GM12878 (cell line): ENCODE results near the gene PCCA. TPM values are rescaled to one million over a fixed set of nuclear protein-coding genes. Genes with fewer than 3 reads are reported as not detected.

Experiments
- ATAC-seq: fragments of 200-7000 bp; cut with Tn5 transposase; 3 replicates; pipeline ENCODE4 v1.9.1; 2020; ENCODE audit warnings: mild to moderate bottlenecking, moderate library complexity
- BruUV-seq: library from RNA; stranded (reverse); fragments of 400-500 nt; replicated peaks from 2 replicates; lab custom pipeline; 2021; lab: Mats Ljungman, UMichigan
- CTCF ChIA-PET: fragments of 300-600 bp; sonication (Branson Sonifier 250); formaldehyde crosslinking; extraction: SDS; loops from one replicate; lab custom pipeline; 2021; ENCODE audit warnings: inconsistent platforms; lab: Yijun Ruan, JAX
- POLR2A ChIA-PET: fragments of 350-600 bp; formaldehyde crosslinking; extraction: SDS; loops from one replicate; lab custom pipeline; 2021; ENCODE audit warnings: inconsistent platforms; lab: Charles Lee
- RAD21 ChIA-PET: fragments of 300-600 bp; sonication (Branson Sonifier 250); formaldehyde crosslinking; loops from one replicate; lab custom pipeline; 2023; ENCODE audit warnings: antibody characterized with exemption; ENCODE audit not compliant: unreplicated experiment; lab: Charles Lee
- SMC1A ChIA-PET: fragments of 300-600 bp; sonication (Branson Sonifier 250); formaldehyde crosslinking; loops from one replicate; lab custom pipeline; 2023; ENCODE audit not compliant: unreplicated experiment, uncharacterized antibody; lab: Charles Lee
- DNase-seq: peaks from one replicate; pipeline ENCODE4 v3.0.0-alpha.2; 2011; ENCODE audit warnings: low read depth, low spot score
- FAIRE-seq: peaks from 3 replicates; lab custom pipeline; 2011; peaks lifted over from hg19 to GRCh38; lab: Jason Lieb, UNC
- H2AFZ ChIP-seq: 2 replicates; pipeline ENCODE4 v1.6.0; 2011; ENCODE audit warnings: low read depth, low read length, control low read depth; ENCODE audit not compliant: control insufficient read depth
- H3K27ac ChIP-seq: 2 replicates; pipeline ENCODE4 v1.5.1; 2011; ENCODE audit warnings: control low read depth; ENCODE audit not compliant: control insufficient read depth, insufficient read depth
- H3K27me3 ChIP-seq, 2 experiments: replicated peaks in 1 of 2; 2 replicates each; pipeline versions ENCODE4 v1.6.0 to v1.6.1; 2011; ENCODE audit warnings: low read length in 1 of 2; ENCODE audit not compliant: control insufficient read depth in 2 of 2, insufficient read depth in 2 of 2
- H3K36me3 ChIP-seq, 2 experiments: 2 replicates each; pipeline ENCODE4 v1.5.1; 2011; ENCODE audit warnings: low read length in 1 of 2; ENCODE audit not compliant: control insufficient read depth in 2 of 2, insufficient read depth in 2 of 2
- H3K4me1 ChIP-seq: 2 replicates; pipeline ENCODE4 v1.6.1; 2011; ENCODE audit warnings: mild to moderate bottlenecking, low read length, moderate library complexity, mixed read lengths; ENCODE audit not compliant: control insufficient read depth, insufficient read depth
- H3K4me2 ChIP-seq: 2 replicates; pipeline ENCODE4 v1.6.0; 2011; ENCODE audit warnings: control low read depth; ENCODE audit not compliant: control insufficient read depth, insufficient read depth
- H3K4me3 ChIP-seq: fragments of 200-600 bp; sonication (generic); 2 replicates; pipeline ENCODE4 v1.5.1; 2016
- H3K79me2 ChIP-seq: 2 replicates; pipeline ENCODE4 v1.6.0; 2011; ENCODE audit warnings: low read length; ENCODE audit not compliant: control insufficient read depth, insufficient read depth
- H3K9ac ChIP-seq: 2 replicates; pipeline ENCODE4 v1.8.0; 2011; ENCODE audit warnings: low read length, control low read depth, mixed read lengths; ENCODE audit not compliant: control insufficient read depth, insufficient read depth
- H3K9me3 ChIP-seq: replicated peaks from 3 replicates; pipeline ENCODE4 v1.5.1; 2011; ENCODE audit warnings: mild to moderate bottlenecking, low read length; ENCODE audit not compliant: control insufficient read depth, insufficient read depth
- H4K20me1 ChIP-seq: 2 replicates; pipeline ENCODE4 v1.6.0; 2011; ENCODE audit not compliant: control insufficient read depth, insufficient read depth
- BACH1 ChIP-seq: fragments of 450-650 bp; IDR thresholded peaks from 2 replicates; pipeline ENCODE4 v1.6.1; 2017; ENCODE audit warnings: mild to moderate bottlenecking, borderline replicate concordance
- GABPA ChIP-seq: IDR thresholded peaks from 2 replicates; pipeline ENCODE4 v1.6.1; 2014; ENCODE audit warnings: antibody characterized with exemption, low read depth, mild to moderate bottlenecking, inconsistent platforms
- MEF2A ChIP-seq: IDR thresholded peaks from 2 replicates; pipeline ENCODE4 v1.6.1; 2011; ENCODE audit warnings: low read depth, mild to moderate bottlenecking, low read length, moderate library complexity; ENCODE audit not compliant: insufficient read depth
- NFIC ChIP-seq: IDR thresholded peaks from 2 replicates; pipeline ENCODE4 v1.6.1; 2012; ENCODE audit warnings: low read depth, mild to moderate bottlenecking, inconsistent platforms, low read length, moderate library complexity
- RUNX3 ChIP-seq: IDR thresholded peaks from 2 replicates; pipeline ENCODE4 v1.6.1; 2012; ENCODE audit warnings: low read length, inconsistent platforms
- ZNF24 ChIP-seq: fragments of 450-650 bp; IDR thresholded peaks from 2 replicates; pipeline ENCODE4 v1.6.1; 2017; ENCODE audit warnings: antibody characterized with exemption, mild to moderate bottlenecking
- WGBS: methylation state at CpG from one replicate; pipeline ENCODE4 v1.1.6; 2016; ENCODE audit warnings: low lambda C conversion rate; ENCODE audit not compliant: insufficient replicate concordance, insufficient coverage; ENCODE audit errors: missing lambda C conversion rate; 5-methylcytosine and 5-hydroxymethylcytosine counted together
- in situ Hi-C: fragments of 300-500 bp; cut with MboI; formaldehyde crosslinking; loops from 9 replicates; pipeline ENCODE4 v1.14.3; 2018; ENCODE audit warnings: mixed read lengths
- intact Hi-C: fragments of 100-400 bp; cut with micrococcal nuclease; formaldehyde crosslinking; loops from one replicate; pipeline ENCODE4 v1.14.2; 2022; ENCODE audit not compliant: unreplicated experiment
- polyA plus RNA-seq, 11 experiments: library from polyadenylated mRNA; depleted of rRNA in 4 of 11; unstranded in 6 of 11; stranded (reverse) in 5 of 11; fragments of >200 nt; fragmentation: Nextera tagmentation in 4 of 11; fragmentation: Illumina TruSeq in 1 of 11; extraction: Ambion mirVana in 4 of 11; extraction: Trizol in 1 of 11; gene quantifications; 1 replicate in 1 of 11; 2 replicates in 10 of 11; pipeline versions ENCODE4 v1.2.1 to v1.2.3, GENCODE V29; 2011 to 2016; ENCODE audit warnings: inconsistent platforms in 2 of 11, missing spikeins in 2 of 11, low read depth in 1 of 11
- total RNA-seq, 4 experiments: library from RNA; depleted of rRNA in 3 of 4; stranded (reverse); fragments of >200 nt in 3 of 4; fragmentation: Illumina TruSeq in 1 of 4; extraction: Trizol in 1 of 4; gene quantifications; 2 replicates each; pipeline versions ENCODE4 v1.2.1 to v1.2.3, GENCODE V29; 2013 to 2021
- TF ChIP-seq, protein P1 (sequence below): fragments of 450-650 bp; IDR thresholded peaks from 2 replicates; pipeline ENCODE4 v1.6.1; 2017; ENCODE audit warnings: mild to moderate bottlenecking
- TF ChIP-seq, protein P2 (sequence below): fragments of 450-650 bp; IDR thresholded peaks from 2 replicates; pipeline ENCODE4 v1.6.1; 2018; ENCODE audit warnings: borderline replicate concordance, mild to moderate bottlenecking; ENCODE audit not compliant: partially characterized antibody

PCCA gene
- total and polyA plus RNA-seq, 10 of the 15 experiments (the other 5 are each of a cell fraction or from before 2014, with no cell fraction given) = 5.9 to 18.2 (median 12.4) TPM

GRCh38 chr13:100128373-100128772 is 39.5 kb downstream of the PCCA start:
- TF ChIP-seq, protein P1, sequence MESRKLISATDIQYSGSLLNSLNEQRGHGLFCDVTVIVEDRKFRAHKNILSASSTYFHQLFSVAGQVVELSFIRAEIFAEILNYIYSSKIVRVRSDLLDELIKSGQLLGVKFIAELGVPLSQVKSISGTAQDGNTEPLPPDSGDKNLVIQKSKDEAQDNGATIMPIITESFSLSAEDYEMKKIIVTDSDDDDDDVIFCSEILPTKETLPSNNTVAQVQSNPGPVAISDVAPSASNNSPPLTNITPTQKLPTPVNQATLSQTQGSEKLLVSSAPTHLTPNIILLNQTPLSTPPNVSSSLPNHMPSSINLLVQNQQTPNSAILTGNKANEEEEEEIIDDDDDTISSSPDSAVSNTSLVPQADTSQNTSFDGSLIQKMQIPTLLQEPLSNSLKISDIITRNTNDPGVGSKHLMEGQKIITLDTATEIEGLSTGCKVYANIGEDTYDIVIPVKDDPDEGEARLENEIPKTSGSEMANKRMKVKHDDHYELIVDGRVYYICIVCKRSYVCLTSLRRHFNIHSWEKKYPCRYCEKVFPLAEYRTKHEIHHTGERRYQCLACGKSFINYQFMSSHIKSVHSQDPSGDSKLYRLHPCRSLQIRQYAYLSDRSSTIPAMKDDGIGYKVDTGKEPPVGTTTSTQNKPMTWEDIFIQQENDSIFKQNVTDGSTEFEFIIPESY = peak; percentile 80; the same call in 1 of the 2 replicates
- no peak for TF ChIP-seq GABPA
- TF ChIP-seq, all 136 proteins: peak for 1
- WGBS = 98% methylated on average over 3 of the region's 3 CpGs
- Histone ChIP-seq H3K79me2 (no peaks in the 10 kb centered on the region), H3K27ac (no peak overlapping the region), H3K4me2 (no peak overlapping the region), H3K4me3 (no peak overlapping the region), H3K9me3 (no peaks in the 10 kb centered on the region), H3K4me1 (peaks cover 11% of the 10 kb centered on the region), H4K20me1 (no peaks in the 10 kb centered on the region), H3K9ac (no peak overlapping the region), H3K27me3 (no peaks in the 10 kb centered on the region), H3K36me3 (no peaks in the 10 kb centered on the region), H2AFZ (no peak overlapping the region)
- in situ Hi-C loops = no loop called here
- no TSS peak for BruUV-seq
- peak; percentile 39 for ATAC-seq
- no peak for FAIRE-seq
- DNase-seq = no peak
- CTCF ChIA-PET = no interaction called here
- SMC1A ChIA-PET = no interaction called here
- POLR2A ChIA-PET = no interaction called here
- intact Hi-C loops = no loop called here
- RAD21 ChIA-PET = no interaction called here

DNA sequence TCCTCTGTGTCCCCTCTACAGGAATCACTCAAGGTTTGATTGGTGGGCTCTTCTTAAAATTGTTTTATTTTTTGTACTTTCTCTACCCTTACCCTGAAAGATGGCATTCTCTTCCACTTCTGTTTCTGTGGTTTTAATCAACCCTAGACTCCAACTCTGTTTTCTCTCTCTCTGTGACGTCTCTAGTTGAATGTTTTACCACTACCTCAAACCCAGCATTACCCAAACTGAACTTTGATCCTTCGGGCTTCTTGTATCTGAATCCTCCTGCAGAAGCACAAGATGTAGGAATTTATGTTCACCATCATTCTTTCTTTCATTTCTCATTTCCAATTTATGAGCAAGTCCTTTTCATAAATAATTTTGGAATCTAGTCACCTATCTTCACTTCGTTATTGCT is 39.9 kb downstream of the PCCA start:
- Histone ChIP-seq H3K4me3 (no peak overlapping the region), H3K27me3 (no peaks in the 10 kb centered on the region), H2AFZ (no peak overlapping the region), H3K36me3 (no peaks in the 10 kb centered on the region), H3K4me1 (peaks cover 11% of the 10 kb centered on the region), H4K20me1 (no peaks in the 10 kb centered on the region), H3K27ac (no peak overlapping the region), H3K4me2 (no peak overlapping the region; the same call in 1 of the 2 replicates), H3K9ac (no peak overlapping the region), H3K9me3 (no peaks in the 10 kb centered on the region), H3K79me2 (no peaks in the 10 kb centered on the region)
- ATAC-seq (peak; percentile 67), DNase-seq (no peak), FAIRE-seq (no peak)
- ChIA-PET RAD21 (no interaction called here), CTCF (no interaction called here), SMC1A (interaction anchor here (1.4 kb wide), 1 partner anchor 13 kb away, joined by 5 read pairs; no protein-coding TSS in a partner anchor), POLR2A (no interaction called here)
- TF ChIP-seq BACH1 (no peak), MEF2A (no peak), RUNX3 (0 out of 2 replicates have a peak, but pooled peaks have one; percentile 22), ZNF24 (no peak), NFIC (no peak)
- TF ChIP-seq, protein P2, sequence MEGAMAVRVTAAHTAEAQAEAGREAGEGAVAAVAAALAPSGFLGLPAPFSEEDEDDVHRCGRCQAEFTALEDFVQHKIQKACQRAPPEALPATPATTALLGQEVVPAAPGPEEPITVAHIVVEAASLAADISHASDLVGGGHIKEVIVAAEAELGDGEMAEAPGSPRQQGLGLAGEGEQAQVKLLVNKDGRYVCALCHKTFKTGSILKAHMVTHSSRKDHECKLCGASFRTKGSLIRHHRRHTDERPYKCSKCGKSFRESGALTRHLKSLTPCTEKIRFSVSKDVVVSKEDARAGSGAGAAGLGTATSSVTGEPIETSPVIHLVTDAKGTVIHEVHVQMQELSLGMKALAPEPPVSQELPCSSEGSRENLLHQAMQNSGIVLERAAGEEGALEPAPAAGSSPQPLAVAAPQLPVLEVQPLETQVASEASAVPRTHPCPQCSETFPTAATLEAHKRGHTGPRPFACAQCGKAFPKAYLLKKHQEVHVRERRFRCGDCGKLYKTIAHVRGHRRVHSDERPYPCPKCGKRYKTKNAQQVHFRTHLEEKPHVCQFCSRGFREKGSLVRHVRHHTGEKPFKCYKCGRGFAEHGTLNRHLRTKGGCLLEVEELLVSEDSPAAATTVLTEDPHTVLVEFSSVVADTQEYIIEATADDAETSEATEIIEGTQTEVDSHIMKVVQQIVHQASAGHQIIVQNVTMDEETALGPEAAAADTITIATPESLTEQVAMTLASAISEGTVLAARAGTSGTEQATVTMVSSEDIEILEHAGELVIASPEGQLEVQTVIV = no peak
- no TSS peak for BruUV-seq
- intact Hi-C loops (no loop called here), in situ Hi-C loops (no loop called here)
- 82% methylated on average over 3 of the region's 3 CpGs for WGBS
